Sigmoid colon (tissue), 7 donors: ENCODE measurements around the gene HIF1A. TPM values are rescaled to one million over a fixed set of nuclear protein-coding genes. Genes with fewer than 3 reads are reported as not detected.

Experiments used
- DNase-seq: peaks from one replicate; pipeline ENCODE4 v3.0.0-alpha.2; 2019
- H3K27ac ChIP-seq, 4 donors: fragments of 200-600 bp; sonication (generic); one replicate each; pipeline ENCODE4 v1.5.1; 2016 to 2019; ENCODE audit warnings: mild to moderate bottlenecking in 1 of 4
- H3K27me3 ChIP-seq, 3 donors: fragments of 200-600 bp; sonication (generic); one replicate each; pipeline ENCODE4 v1.5.1; 2019; ENCODE audit warnings: mild to moderate bottlenecking in 1 of 3
- H3K36me3 ChIP-seq, 4 donors: fragments of 200-600 bp; sonication (generic); one replicate each; pipeline ENCODE4 v1.5.1; 2016 to 2019
- H3K4me1 ChIP-seq, 4 donors: fragments of 200-600 bp; sonication (generic); one replicate each; pipeline ENCODE4 v1.5.1; 2017 to 2019
- H3K4me3 ChIP-seq, 4 donors: fragments of 200-600 bp; sonication (generic); one replicate each; pipeline ENCODE4 v1.5.1; 2017 to 2019; ENCODE audit warnings: mild to moderate bottlenecking in 2 of 4, moderate library complexity in 1 of 4
- H3K9me3 ChIP-seq, 4 donors: fragments of 200-600 bp in 3 of 4; sonication (generic) in 3 of 4; one replicate each; pipeline versions ENCODE4 v1.5.1 to v1.6.1; 2013 to 2019
- CTCF ChIP-seq, 4 experiments: fragments of 450-650 bp in 3 of 4; fragments of 200-600 bp in 1 of 4; IDR thresholded peaks; one replicate each; pipeline ENCODE4 v1.5.1; 2016 to 2019; ENCODE audit warnings: antibody characterized with exemption in 4 of 4, mild to moderate bottlenecking in 3 of 4, moderate library complexity in 2 of 4
- EP300 ChIP-seq, 4 donors: sonication (generic); formaldehyde crosslinking; IDR thresholded peaks; one replicate each; pipeline ENCODE4 v1.6.1; 2017; ENCODE audit warnings: antibody characterized with exemption in 4 of 4
- POLR2A ChIP-seq, 2 donors: fragments of 450-650 bp; IDR thresholded peaks; one replicate each; pipeline ENCODE4 v1.6.1; 2016; ENCODE audit warnings: antibody characterized with exemption in 2 of 2, mild to moderate bottlenecking in 2 of 2, moderate library complexity in 2 of 2
- POLR2AphosphoS5 ChIP-seq, 4 donors: sonication (generic); formaldehyde crosslinking; IDR thresholded peaks; one replicate each; pipeline ENCODE4 v1.6.1; 2017; ENCODE audit warnings: antibody characterized with exemption in 4 of 4
- WGBS, 2 donors: extraction: QIAGEN DNeasy Blood & Tissue Kit; methylation state at CpG; one replicate each; pipeline ENCODE4 v1.1.7; 2013; 5-methylcytosine and 5-hydroxymethylcytosine counted together
- intact Hi-C: fragments of 100-400 bp; cut with DNase I; formaldehyde crosslinking; loops from one replicate; pipeline ENCODE4 v1.15.1; 2023
- polyA plus RNA-seq, 3 donors: library from polyadenylated mRNA; stranded (reverse); fragments of 200-250 nt; gene quantifications; one replicate each; pipeline ENCODE4 v1.2.3, GENCODE V29; 2013
- total RNA-seq, 4 donors: library from RNA; depleted of rRNA; stranded (reverse); fragments of >200 nt; gene quantifications; one replicate each; pipeline ENCODE4 v1.1.0, GENCODE V29; 2016
- donor health status: healthy with polysubstance abuse.
- donor health status: Bipolar disorder and iron deficiency.
- donor health status: healthy.

The HIF1A gene
- total and polyA plus RNA-seq, 7 donors = 31.8 to 84.0 (median 61.7) TPM

GRCh38 chr14:61663312-61663979 lies 31.9 kb upstream of the HIF1A start:
- Histone ChIP-seq H3K4me1 (no peaks in the 10 kb centered on the region), H3K4me3 (no peak overlapping the region), H3K9me3 (no peaks in the 10 kb centered on the region), H3K27me3 (no peaks in the 10 kb centered on the region), H3K36me3 (no peaks in the 10 kb centered on the region), H3K27ac (no peak overlapping the region)
- WGBS, 2 donors = 71 to 76% methylated on average over 7 of the region's 7 CpGs
- no peak for DNase-seq
- intact Hi-C loops = no loop called here
- TF ChIP-seq CTCF (IDR thresholded peaks at IDR 0.05) (no peak), EP300 (IDR thresholded peaks at IDR 0.05) (no peak), POLR2AphosphoS5 (IDR thresholded peaks at IDR 0.05) (no peak), POLR2A (IDR thresholded peaks at IDR 0.05) (no peak)

GRCh38 chr14:61668282-61668681 lies 27.0 kb upstream of the HIF1A start:
- H3K27me3 ChIP-seq = no peaks in the 10 kb centered on the region
- H3K36me3 ChIP-seq = no peaks in the 10 kb centered on the region
- DNase-seq = no peak
- intact Hi-C loops = no loop called here
- TF ChIP-seq EP300 (IDR thresholded peaks at IDR 0.05) (no peak), POLR2A (IDR thresholded peaks at IDR 0.05) (no peak), CTCF (IDR thresholded peaks at IDR 0.05) (no peak), POLR2AphosphoS5 (IDR thresholded peaks at IDR 0.05) (no peak)
- H3K4me3 ChIP-seq = no peak overlapping the region
- 54 to 81% methylated on average over 1 of the region's 1 CpG for WGBS, 2 donors
- no peaks in the 10 kb centered on the region for H3K4me1 ChIP-seq
- H3K27ac ChIP-seq = no peak overlapping the region
- H3K9me3 ChIP-seq = no peaks in the 10 kb centered on the region

- 65 to 66% methylated on average over 7 of the region's 7 CpGs for WGBS, 2 donors
- Histone ChIP-seq H3K27ac (no peak overlapping the region), H3K4me1 (no peaks in the 10 kb centered on the region), H3K4me3 (no peak overlapping the region), H3K27me3 (no peaks in the 10 kb centered on the region), H3K9me3 (no peaks in the 10 kb centered on the region), H3K36me3 (no peaks in the 10 kb centered on the region)
- intact Hi-C loops = no loop called here
- no peak for DNase-seq
- TF ChIP-seq EP300 (IDR thresholded peaks at IDR 0.05) = no peak
Observed at GRCh38 chr14:61670576-61670975, 24.7 kb upstream of the HIF1A start.

GRCh38 chr14:61671082-61671481 lies 24.2 kb upstream of the HIF1A start:
- intact Hi-C loops = no loop called here
- TF ChIP-seq EP300 (IDR thresholded peaks at IDR 0.05) (no peak), CTCF (IDR thresholded peaks at IDR 0.05) (no peak), POLR2A (IDR thresholded peaks at IDR 0.05) (no peak), POLR2AphosphoS5 (IDR thresholded peaks at IDR 0.05) (no peak)
- H3K27ac ChIP-seq = no peak overlapping the region
- no peaks in the 10 kb centered on the region for H3K4me1 ChIP-seq
- no peak overlapping the region for H3K4me3 ChIP-seq
- 35 to 66% methylated on average over 3 of the region's 3 CpGs for WGBS, 2 donors
- no peaks in the 10 kb centered on the region for H3K9me3 ChIP-seq
- no peaks in the 10 kb centered on the region for H3K36me3 ChIP-seq
- DNase-seq = no peak
- H3K27me3 ChIP-seq = no peaks in the 10 kb centered on the region

- TF ChIP-seq POLR2A (IDR thresholded peaks at IDR 0.05) (no peak), POLR2AphosphoS5 (IDR thresholded peaks at IDR 0.05) (no peak)
- no peak overlapping the region for H3K4me3 ChIP-seq
- intact Hi-C loops = no loop called here
- no peak for DNase-seq
- no peaks in the 10 kb centered on the region for H3K27me3 ChIP-seq
- no peaks in the 10 kb centered on the region for H3K36me3 ChIP-seq
- no peaks in the 10 kb centered on the region for H3K9me3 ChIP-seq
- no peaks in the 10 kb centered on the region for H3K4me1 ChIP-seq
- 51 to 81% methylated on average over 7 of the region's 7 CpGs for WGBS, 2 donors
- no peak overlapping the region for H3K27ac ChIP-seq
Observed at GRCh38 chr14:61672796-61673195, 22.5 kb upstream of the HIF1A start.

GRCh38 chr14:61673305-61673704 lies 22.0 kb upstream of the HIF1A start:
- intact Hi-C loops = no loop called here
- H3K36me3 ChIP-seq = no peaks in the 10 kb centered on the region
- WGBS, 2 donors = 73 to 77% methylated on average over 5 of the region's 5 CpGs
- H3K27me3 ChIP-seq = no peaks in the 10 kb centered on the region
- DNase-seq = no peak
- H3K4me1 ChIP-seq = no peaks in the 10 kb centered on the region
- no peaks in the 10 kb centered on the region for H3K9me3 ChIP-seq
- TF ChIP-seq POLR2AphosphoS5 (IDR thresholded peaks at IDR 0.05) (no peak), POLR2A (IDR thresholded peaks at IDR 0.05) (no peak)
- no peak overlapping the region for H3K4me3 ChIP-seq
- H3K27ac ChIP-seq = no peak overlapping the region
